Lower lobe of right lung (tissue), 2 donors: ENCODE data around the gene EVA1C. TPM values are rescaled to one million over a fixed set of nuclear protein-coding genes. Genes with fewer than 3 reads are reported as not detected.
A peak's percentile ranks its signal among the peaks of the same experiment; 100 is the strongest.
"Not testable (repeated sequence)": the region's sequence is repeated elsewhere in the genome, so short reads cannot be mapped to it uniquely, and the experiment has no call there.

ENCODE experiments used
- ATAC-seq, 2 donors: fragments of 200-7000 bp; cut with Tn5 transposase; one replicate each; pipeline ENCODE4 v1.9.1; 2020 to 2022; ENCODE audit warnings: mild to moderate bottlenecking in 2 of 2, moderate library complexity in 2 of 2
- DNase-seq: peaks from one replicate; pipeline ENCODE4 v3.0.0-alpha.2; 2020
- H3K27ac ChIP-seq: fragments of 200-600 bp; one replicate; pipeline ENCODE4 v1.8.0; 2022
- H3K27me3 ChIP-seq: fragments of 200-600 bp; one replicate; pipeline ENCODE4 v1.8.0; 2022; ENCODE audit warnings: low read depth
- H3K36me3 ChIP-seq: fragments of 200-600 bp; one replicate; pipeline ENCODE4 v1.8.0; 2022; ENCODE audit warnings: mild to moderate bottlenecking
- H3K4me1 ChIP-seq: fragments of 200-600 bp; one replicate; pipeline ENCODE4 v1.8.0; 2022
- H3K4me3 ChIP-seq: fragments of 200-600 bp; one replicate; pipeline ENCODE4 v1.8.0; 2022; ENCODE audit warnings: mild to moderate bottlenecking
- H3K9me3 ChIP-seq: fragments of 200-600 bp; one replicate; pipeline ENCODE4 v1.8.0; 2022
- intact Hi-C: fragments of 100-400 bp; cut with DNase I; formaldehyde crosslinking; loops from one replicate; pipeline ENCODE4 v1.11.0; 2022
- total RNA-seq: library from RNA; stranded (reverse); fragmentation: NEBNext Ultra II Directional; extraction: Animal tissue kit (Norgen Biotek cat#: 25700); gene quantifications from one replicate; pipeline ENCODE4 v1.2.1, GENCODE V29; 2021
- TF ChIP-seq, protein P1 (sequence below): fragments of 200-600 bp; IDR thresholded peaks from one replicate; pipeline ENCODE4 v1.8.0; 2022; ENCODE audit warnings: antibody characterized with exemption, mild to moderate bottlenecking
- donor health status: DM: no; HTN: yes; CAD: no; lungs with severe emphysema.

The EVA1C gene
- total RNA-seq, 1 donor from 2014 or later: 31.8 TPM

DNA sequence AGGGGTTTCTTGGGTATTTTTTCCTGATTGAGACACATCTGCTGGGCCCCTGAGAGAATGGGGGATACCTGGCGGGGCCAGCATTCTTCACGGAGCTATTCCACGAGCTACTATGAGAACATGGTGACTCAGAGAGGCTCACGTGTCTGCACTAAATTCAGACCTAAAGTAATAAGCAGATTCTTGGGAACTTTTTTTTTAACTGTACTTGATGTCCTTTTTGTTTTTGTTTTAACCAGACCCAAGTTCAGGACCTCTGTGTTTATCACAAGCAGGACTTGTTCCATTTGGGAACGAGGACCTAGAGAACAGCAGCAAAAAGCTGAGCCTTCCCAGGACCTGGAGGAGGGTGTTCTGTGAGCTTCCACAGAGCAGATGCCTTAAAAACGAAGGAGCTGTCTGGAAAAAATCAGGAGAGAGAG is 44.0 kb downstream of the EVA1C start:
- DNase-seq (no peak), ATAC-seq (peak; percentile 10 to 23)
- Histone ChIP-seq H3K36me3 (peaks cover 67% of the 10 kb centered on the region), H3K4me3 (no peak overlapping the region), H3K27me3 (no peaks in the 10 kb centered on the region), H3K4me1 (peaks cover 38% of the 10 kb centered on the region), H3K9me3 (no peaks in the 10 kb centered on the region), H3K27ac (peak overlapping the region; percentile 68)
- intact Hi-C loops: no loop called here
- TF ChIP-seq, protein P1, sequence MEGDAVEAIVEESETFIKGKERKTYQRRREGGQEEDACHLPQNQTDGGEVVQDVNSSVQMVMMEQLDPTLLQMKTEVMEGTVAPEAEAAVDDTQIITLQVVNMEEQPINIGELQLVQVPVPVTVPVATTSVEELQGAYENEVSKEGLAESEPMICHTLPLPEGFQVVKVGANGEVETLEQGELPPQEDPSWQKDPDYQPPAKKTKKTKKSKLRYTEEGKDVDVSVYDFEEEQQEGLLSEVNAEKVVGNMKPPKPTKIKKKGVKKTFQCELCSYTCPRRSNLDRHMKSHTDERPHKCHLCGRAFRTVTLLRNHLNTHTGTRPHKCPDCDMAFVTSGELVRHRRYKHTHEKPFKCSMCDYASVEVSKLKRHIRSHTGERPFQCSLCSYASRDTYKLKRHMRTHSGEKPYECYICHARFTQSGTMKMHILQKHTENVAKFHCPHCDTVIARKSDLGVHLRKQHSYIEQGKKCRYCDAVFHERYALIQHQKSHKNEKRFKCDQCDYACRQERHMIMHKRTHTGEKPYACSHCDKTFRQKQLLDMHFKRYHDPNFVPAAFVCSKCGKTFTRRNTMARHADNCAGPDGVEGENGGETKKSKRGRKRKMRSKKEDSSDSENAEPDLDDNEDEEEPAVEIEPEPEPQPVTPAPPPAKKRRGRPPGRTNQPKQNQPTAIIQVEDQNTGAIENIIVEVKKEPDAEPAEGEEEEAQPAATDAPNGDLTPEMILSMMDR: no peak

DNA sequence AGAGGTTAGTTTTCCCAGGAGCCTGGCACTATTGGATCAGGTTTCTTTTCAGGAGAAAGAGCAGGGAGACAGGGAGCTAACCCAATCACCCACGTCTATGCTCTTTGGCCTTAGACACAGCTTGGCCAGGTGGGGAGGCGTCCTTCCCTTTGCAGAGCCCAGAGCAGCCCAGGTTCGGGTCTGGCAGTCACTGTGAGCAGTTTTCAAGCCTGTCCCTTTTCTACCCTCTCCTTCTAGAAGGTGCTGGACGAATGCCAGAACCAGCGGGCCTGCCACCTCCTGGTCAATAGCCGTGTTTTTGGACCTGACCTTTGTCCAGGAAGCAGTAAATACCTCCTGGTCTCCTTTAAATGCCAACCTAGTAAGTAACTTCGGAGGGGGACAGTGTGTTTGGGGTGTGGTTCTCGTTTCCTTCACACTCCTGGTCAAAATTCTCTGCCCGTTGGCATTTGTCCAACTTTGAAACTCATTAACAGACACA is 44.9 kb downstream of the EVA1C start:
- Histone ChIP-seq H3K36me3 (peaks cover 70% of the 10 kb centered on the region), H3K4me3 (no peak overlapping the region), H3K9me3 (no peaks in the 10 kb centered on the region), H3K27ac (peak overlapping the region; percentile 68), H3K27me3 (no peaks in the 10 kb centered on the region), H3K4me1 (peaks cover 29% of the 10 kb centered on the region)
- DNase-seq: peak; percentile 63
- intact Hi-C loops: no loop called here
- ATAC-seq: peak; percentile 25 to 54
- TF ChIP-seq, protein P1: no peak

DNA sequence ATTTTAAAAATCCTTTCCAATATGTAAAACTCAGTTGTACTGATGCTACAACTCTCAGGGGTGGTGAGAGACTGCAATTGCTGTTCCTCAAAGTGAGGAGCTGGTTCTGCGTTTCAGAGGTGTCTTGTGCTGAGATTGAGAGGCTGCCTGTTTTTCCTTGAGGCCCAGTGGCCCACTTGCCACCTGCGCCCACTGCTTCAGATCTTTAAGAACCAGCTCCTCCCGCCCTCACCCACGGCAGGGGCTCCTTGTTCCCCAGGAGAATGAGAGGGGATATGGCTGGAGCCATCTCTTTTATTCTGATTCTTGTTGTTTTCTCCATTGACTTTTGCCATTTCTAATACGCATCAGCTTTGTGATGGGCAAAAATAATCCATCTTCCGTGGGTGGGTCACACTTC is 45.5 kb downstream of the EVA1C start:
- no peak for ATAC-seq
- Histone ChIP-seq H3K9me3 (no peaks in the 10 kb centered on the region), H3K4me3 (no peak overlapping the region), H3K36me3 (peaks cover 74% of the 10 kb centered on the region), H3K4me1 (peaks cover 29% of the 10 kb centered on the region), H3K27ac (peak overlapping the region; percentile 68), H3K27me3 (no peaks in the 10 kb centered on the region)
- TF ChIP-seq, protein P1: no peak
- DNase-seq: no peak
- intact Hi-C loops: no loop called here

DNA sequence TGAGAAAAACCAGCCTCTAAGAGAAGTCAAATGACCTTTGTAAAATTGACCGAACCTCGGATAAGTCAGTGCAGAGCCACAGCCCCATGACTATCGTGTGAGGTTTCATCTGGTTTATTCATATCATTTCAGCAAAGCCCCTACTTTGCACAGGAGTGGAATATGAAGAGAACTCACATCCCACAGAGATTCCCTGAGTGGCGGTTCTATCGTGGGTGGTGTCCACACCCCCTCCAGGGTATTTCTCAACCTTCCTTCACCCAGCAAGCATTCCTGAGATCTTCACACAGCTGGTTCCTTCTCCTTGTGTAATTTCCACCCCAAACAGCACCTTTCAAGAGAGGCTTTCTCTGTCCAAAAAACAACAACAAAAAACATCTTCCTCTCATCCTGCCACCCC is 47.5 kb downstream of the EVA1C start:
- Histone ChIP-seq H3K4me3 (no peak overlapping the region), H3K27me3 (no peaks in the 10 kb centered on the region), H3K4me1 (peaks cover 29% of the 10 kb centered on the region), H3K9me3 (no peaks in the 10 kb centered on the region), H3K27ac (no peak overlapping the region), H3K36me3 (peaks cover 78% of the 10 kb centered on the region)
- intact Hi-C loops: no loop called here
- ATAC-seq (no peak), DNase-seq (no peak)
- TF ChIP-seq, protein P1: no peak

DNA sequence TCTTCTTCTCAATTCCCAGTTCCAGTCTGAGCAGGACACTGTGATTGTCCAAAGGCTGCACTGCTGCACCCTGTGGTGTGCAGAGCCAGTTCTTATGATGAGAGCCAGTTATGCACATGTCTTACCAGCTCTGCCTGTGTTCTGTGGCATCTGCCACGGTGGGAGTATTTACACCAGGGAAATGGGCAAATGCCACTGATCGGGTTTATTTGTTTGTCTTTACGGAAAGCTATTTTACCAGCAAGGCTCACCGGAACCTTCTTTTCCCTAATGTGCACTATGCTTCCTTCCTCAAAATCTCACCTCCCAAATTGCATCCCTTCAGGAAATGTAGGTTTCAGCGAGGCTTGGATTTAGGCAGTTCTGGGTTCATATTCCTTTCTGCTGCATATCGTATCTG is 49.0 kb downstream of the EVA1C start:
- TF ChIP-seq, protein P1: no peak
- H3K9me3 ChIP-seq: no peaks in the 10 kb centered on the region
- DNase-seq (no peak), ATAC-seq (no peak)
- intact Hi-C loops: no loop called here
- no peak overlapping the region for H3K4me3 ChIP-seq
- peaks cover 76% of the 10 kb centered on the region for H3K36me3 ChIP-seq
- H3K4me1 ChIP-seq: peaks cover 16% of the 10 kb centered on the region
- H3K27ac ChIP-seq: no peak overlapping the region
- no peaks in the 10 kb centered on the region for H3K27me3 ChIP-seq

DNA sequence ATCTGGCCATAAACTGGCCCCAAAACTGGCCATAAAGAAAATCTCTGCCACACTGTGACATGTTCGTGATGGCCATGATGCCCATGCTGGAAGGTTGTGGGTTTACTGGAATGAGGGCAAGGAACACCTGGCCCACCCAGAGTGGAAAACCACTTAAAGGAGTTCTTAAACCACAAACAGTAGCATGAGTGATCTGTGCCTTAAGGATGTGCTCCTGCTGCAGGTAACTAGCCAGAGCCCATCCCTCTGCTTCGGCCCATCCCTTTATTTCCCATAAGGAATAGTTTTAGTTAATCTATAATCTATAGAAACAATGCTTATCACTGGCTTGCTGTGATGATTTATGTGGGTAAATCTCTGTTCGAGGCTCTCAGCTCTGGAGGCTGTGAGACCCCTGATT is 50.1 kb downstream of the EVA1C start:
- H3K27me3 ChIP-seq, intact Hi-C loops, H3K4me3 ChIP-seq, H3K4me1 ChIP-seq, DNase-seq, ATAC-seq, H3K9me3 ChIP-seq, H3K27ac ChIP-seq: not testable (repeated sequence)
- peaks cover 74% of the 10 kb centered on the region for H3K36me3 ChIP-seq
